MM.1S (cell line): ENCODE measurements around the gene IL1F10.

Experiments used
- DNase-seq: peaks from one replicate; pipeline ENCODE4 v3.0.0-alpha.2; 2015
- H2AFZ ChIP-seq: fragments of 300-600 bp; sonication (generic); 2 replicates; pipeline ENCODE4 v1.6.0; 2016; ENCODE audit warnings: antibody characterized with exemption, low read length
- H3F3A ChIP-seq: fragments of 300-600 bp; sonication (generic); 2 replicates; pipeline ENCODE4 v1.6.1; 2016; ENCODE audit warnings: mild to moderate bottlenecking, antibody characterized with exemption, low read length, moderate library complexity, mixed read lengths; ENCODE audit not compliant: insufficient read depth
- H3K27ac ChIP-seq: fragments of 300-600 bp; sonication (generic); 2 replicates; pipeline ENCODE4 v1.5.1; 2016; ENCODE audit warnings: mild to moderate bottlenecking, low read length
- H3K27me3 ChIP-seq: fragments of 300-600 bp; sonication (generic); replicated peaks from 2 replicates; pipeline ENCODE4 v1.6.0; 2016; ENCODE audit warnings: low read length; ENCODE audit not compliant: insufficient read depth
- H3K36me3 ChIP-seq: fragments of 300-600 bp; sonication (generic); replicated peaks from 2 replicates; pipeline ENCODE4 v1.6.1; 2016; ENCODE audit warnings: mild to moderate bottlenecking, low read length, mixed read lengths; ENCODE audit not compliant: insufficient read depth
- H3K4me1 ChIP-seq: fragments of 300-600 bp; sonication (generic); 2 replicates; pipeline ENCODE4 v1.6.1; 2016; ENCODE audit warnings: low read length, mixed read lengths
- H3K4me2 ChIP-seq: fragments of 300-600 bp; sonication (generic); 2 replicates; pipeline ENCODE4 v1.6.0; 2016; ENCODE audit warnings: low read depth, low read length
- H3K4me3 ChIP-seq: fragments of 300-600 bp; sonication (generic); 2 replicates; pipeline ENCODE4 v1.5.1; 2016; ENCODE audit warnings: low read length, mixed read lengths
- H3K79me2 ChIP-seq: fragments of 300-600 bp; sonication (generic); 2 replicates; pipeline ENCODE4 v1.6.1; 2016; ENCODE audit warnings: mixed run types, low read length, mixed read lengths
- H3K9ac ChIP-seq: fragments of 300-600 bp; sonication (generic); 2 replicates; pipeline ENCODE4 v1.6.1; 2016; ENCODE audit warnings: low read length, mixed read lengths
- H3K9me2 ChIP-seq: fragments of 300-600 bp; sonication (generic); replicated peaks from 2 replicates; pipeline ENCODE4 v1.6.1; 2016; ENCODE audit warnings: mild to moderate bottlenecking, low read length, mixed read lengths; ENCODE audit not compliant: insufficient read depth
- H3K9me3 ChIP-seq: fragments of 300-600 bp; sonication (generic); replicated peaks from 2 replicates; pipeline ENCODE4 v1.6.1; 2016; ENCODE audit warnings: mild to moderate bottlenecking, low read length, mixed read lengths; ENCODE audit not compliant: insufficient read depth
- H4K20me1 ChIP-seq: fragments of 300-600 bp; sonication (generic); 2 replicates; pipeline ENCODE4 v1.6.1; 2016; ENCODE audit warnings: mild to moderate bottlenecking, low read length, moderate library complexity, mixed read lengths; ENCODE audit not compliant: insufficient read depth
- CTCF ChIP-seq: fragments of 300-600 bp; sonication (generic); IDR thresholded peaks from 2 replicates; pipeline ENCODE4 v1.5.1; 2016; ENCODE audit warnings: antibody characterized with exemption, low read length, mixed read lengths
- EZH2 ChIP-seq: fragments of 300-600 bp; sonication (generic); optimal IDR thresholded peaks from 2 replicates; pipeline ENCODE3; 2017; ENCODE audit warnings: low read depth, mild to moderate bottlenecking, antibody characterized with exemption, low read length, mixed read lengths
- EZH2phosphoT487 ChIP-seq: fragments of 300-600 bp; sonication (generic); IDR thresholded peaks from 2 replicates; pipeline ENCODE4 v1.6.1; 2018; ENCODE audit warnings: antibody characterized with exemption, low read length

The IL1F10 gene

GRCh38 chr2:113111121-113111520 lies 43.4 kb downstream of the IL1F10 start:
- no peaks in the 10 kb centered on the region for H3K9me3 ChIP-seq
- H3K79me2 ChIP-seq, result no peaks in the 10 kb centered on the region
- TF ChIP-seq EZH2phosphoT487 (no peak), EZH2 (no peak), CTCF (no peak)
- no peaks in the 10 kb centered on the region for H4K20me1 ChIP-seq
- H3K36me3 ChIP-seq, result no peaks in the 10 kb centered on the region
- peaks cover 19% of the 10 kb centered on the region for H3K4me1 ChIP-seq
- DNase-seq, result no peak
- no peaks in the 10 kb centered on the region for H3K9me2 ChIP-seq
- no peaks in the 10 kb centered on the region for H3K27me3 ChIP-seq
- H3K9ac ChIP-seq, result no peak overlapping the region
- no peak overlapping the region for H3K4me3 ChIP-seq
- H2AFZ ChIP-seq, result peak overlapping the region; percentile 10
- peak overlapping the region; percentile 33; the same call in 1 of the 2 replicates for H3K4me2 ChIP-seq
- no peaks in the 10 kb centered on the region for H3F3A ChIP-seq
- no peak overlapping the region; the same call in 1 of the 2 replicates for H3K27ac ChIP-seq

- H2AFZ ChIP-seq, result no peak overlapping the region
- no peaks in the 10 kb centered on the region for H3F3A ChIP-seq
- H3K27me3 ChIP-seq, result no peaks in the 10 kb centered on the region
- H3K4me2 ChIP-seq, result no peak overlapping the region
- H3K9me3 ChIP-seq, result no peaks in the 10 kb centered on the region
- DNase-seq, result no peak
- no peaks in the 10 kb centered on the region for H3K9me2 ChIP-seq
- no peaks in the 10 kb centered on the region for H3K79me2 ChIP-seq
- no peaks in the 10 kb centered on the region for H4K20me1 ChIP-seq
- H3K4me1 ChIP-seq, result peaks cover 19% of the 10 kb centered on the region
- no peaks in the 10 kb centered on the region for H3K36me3 ChIP-seq
- H3K9ac ChIP-seq, result no peak overlapping the region
- H3K27ac ChIP-seq, result no peak overlapping the region
- no peak overlapping the region for H3K4me3 ChIP-seq
- TF ChIP-seq EZH2phosphoT487 (no peak), CTCF (no peak), EZH2 (no peak)
These were observed 44.1 kb downstream of the IL1F10 start for GRCh38 chr2:113111823-113112287.

GRCh38 chr2:113112441-113112840 lies 44.7 kb downstream of the IL1F10 start:
- H2AFZ ChIP-seq, result no peak overlapping the region
- no peaks in the 10 kb centered on the region for H4K20me1 ChIP-seq
- H3K9me2 ChIP-seq, result no peaks in the 10 kb centered on the region
- H3K4me2 ChIP-seq, result no peak overlapping the region
- no peaks in the 10 kb centered on the region for H3K27me3 ChIP-seq
- DNase-seq, result no peak
- no peaks in the 10 kb centered on the region for H3K36me3 ChIP-seq
- no peak overlapping the region for H3K4me3 ChIP-seq
- no peaks in the 10 kb centered on the region for H3K79me2 ChIP-seq
- H3K27ac ChIP-seq, result no peak overlapping the region
- TF ChIP-seq CTCF (no peak), EZH2phosphoT487 (no peak), EZH2 (no peak)
- no peak overlapping the region for H3K9ac ChIP-seq
- H3K4me1 ChIP-seq, result peaks cover 19% of the 10 kb centered on the region
- H3K9me3 ChIP-seq, result no peaks in the 10 kb centered on the region
- no peaks in the 10 kb centered on the region for H3F3A ChIP-seq
